SK-N-SH treated with all-trans-retinoic acid at 6 μM for 48 hours (cell line): ENCODE measurements around the gene COMMD8.
A peak's percentile ranks its signal among the peaks of the same experiment; 100 is the strongest.

ENCODE experiments used
- ATAC-seq: fragments of 200-7000 bp; cut with Tn5 transposase; 3 replicates; pipeline ENCODE4 v1.9.1; 2020; ENCODE audit warnings: mild to moderate bottlenecking, moderate library complexity
- ARNTL ChIP-seq: fragments of 450-650 bp; formaldehyde crosslinking; IDR thresholded peaks from 2 replicates; pipeline ENCODE4 v1.5.0; 2020; ENCODE audit warnings: low read depth, mild to moderate bottlenecking, moderate library complexity, borderline replicate concordance
- BACH2 ChIP-seq: fragments of 250-450 bp; sonication (Bioruptor Pico); IDR thresholded peaks from 2 replicates; pipeline ENCODE4 v1.9.0; 2021; ENCODE audit warnings: mild to moderate bottlenecking, borderline replicate concordance
- CREB5 ChIP-seq: fragments of 250-450 bp; sonication (Bioruptor Pico); IDR thresholded peaks from 2 replicates; pipeline ENCODE4 v1.5.1; 2020; ENCODE audit warnings: low read depth, mild to moderate bottlenecking, moderate library complexity
- CSDC2 ChIP-seq: fragments of 250-450 bp; sonication (Bioruptor Pico); IDR thresholded peaks from 2 replicates; pipeline ENCODE4 v1.5.0; 2020; ENCODE audit warnings: mild to moderate bottlenecking, moderate library complexity
- ESRRG ChIP-seq: fragments of 250-450 bp; sonication (Bioruptor Pico); IDR thresholded peaks from 2 replicates; pipeline ENCODE4 v1.6.1; 2021; ENCODE audit warnings: mild to moderate bottlenecking
- GLIS3 ChIP-seq: fragments of 250-450 bp; sonication (Bioruptor Pico); IDR thresholded peaks from 2 replicates; pipeline ENCODE4 v1.5.0; 2020; ENCODE audit warnings: mild to moderate bottlenecking, moderate library complexity
- ISL1 ChIP-seq: fragments of 250-450 bp; sonication (Bioruptor Pico); IDR thresholded peaks from 2 replicates; pipeline ENCODE4 v2.1.2; 2022; ENCODE audit warnings: mild to moderate bottlenecking, moderate library complexity
- OSR1 ChIP-seq: fragments of 250-450 bp; sonication (Bioruptor Pico); IDR thresholded peaks from 2 replicates; pipeline ENCODE4 v1.8.0; 2022; ENCODE audit warnings: moderate library complexity, mild to moderate bottlenecking, inconsistent platforms
- PPARA ChIP-seq: fragments of 250-450 bp; sonication (Bioruptor Pico); IDR thresholded peaks from 2 replicates; pipeline ENCODE4 v1.5.0; 2020; ENCODE audit warnings: mild to moderate bottlenecking, borderline replicate concordance
- RARB ChIP-seq: fragments of 250-450 bp; sonication (Bioruptor Pico); IDR thresholded peaks from 2 replicates; pipeline ENCODE4 v1.8.0; 2021; ENCODE audit warnings: mild to moderate bottlenecking, moderate library complexity
- SNAI2 ChIP-seq: fragments of 250-450 bp; sonication (Bioruptor Pico); IDR thresholded peaks from 2 replicates; pipeline ENCODE4 v1.5.0; 2020; ENCODE audit warnings: mild to moderate bottlenecking, moderate library complexity
- TCF4 ChIP-seq: fragments of 250-450 bp; sonication (Bioruptor Pico); IDR thresholded peaks from 2 replicates; pipeline ENCODE4 v1.8.0; 2021; ENCODE audit warnings: mild to moderate bottlenecking, moderate library complexity, borderline replicate concordance
- TOX ChIP-seq: fragments of 250-450 bp; sonication (Bioruptor Pico); IDR thresholded peaks from 2 replicates; pipeline ENCODE4 v1.8.0; 2021; ENCODE audit warnings: mild to moderate bottlenecking, moderate library complexity, borderline replicate concordance
- ZC3H10 ChIP-seq: fragments of 250-450 bp; sonication (Bioruptor Pico); IDR thresholded peaks from 2 replicates; pipeline ENCODE4 v1.5.1; 2021; ENCODE audit warnings: mild to moderate bottlenecking, moderate library complexity
- ZFP3 ChIP-seq: fragments of 250-450 bp; sonication (Bioruptor Pico); IDR thresholded peaks from 2 replicates; pipeline ENCODE4 v1.5.0; 2020; ENCODE audit warnings: mild to moderate bottlenecking, moderate library complexity
- ZNF565 ChIP-seq: fragments of 450-650 bp; formaldehyde crosslinking; conservative IDR thresholded peaks from 2 replicates; pipeline ENCODE4 v1.5.0; 2020; ENCODE audit warnings: low read depth, mild to moderate bottlenecking, moderate library complexity
- ZNF70 ChIP-seq: fragments of 450-650 bp; formaldehyde crosslinking; IDR thresholded peaks from 2 replicates; pipeline ENCODE4 v1.5.0; 2020; ENCODE audit warnings: mild to moderate bottlenecking, moderate library complexity
- ZNF8 ChIP-seq: fragments of 450-650 bp; formaldehyde crosslinking; IDR thresholded peaks from 2 replicates; pipeline ENCODE4 v1.5.0; 2020; ENCODE audit warnings: mild to moderate bottlenecking, moderate library complexity
- TF ChIP-seq, protein P1 (sequence below): fragments of 250-450 bp; sonication (Bioruptor Pico); IDR thresholded peaks from 2 replicates; pipeline ENCODE4 v1.5.1; 2021; ENCODE audit warnings: mild to moderate bottlenecking, moderate library complexity
- TF ChIP-seq, protein P2 (sequence below): fragments of 250-450 bp; sonication (Bioruptor Pico); IDR thresholded peaks from 2 replicates; pipeline ENCODE4 v1.8.0; 2020; ENCODE audit warnings: mild to moderate bottlenecking, moderate library complexity, borderline replicate concordance

The COMMD8 gene

GRCh38 chr4:47463235-47463956, at the start of gene COMMD8:
TSS of gene COMMD8 (minus strand) at chr4:47463702. CDS start at chr4:47463651, 51 bp downstream.
- peak; percentile 97 for ATAC-seq
- TF ChIP-seq CSDC2 (CRISPR knock-in tag) (no peak), ZNF565 (no peak), ARNTL (CRISPR knock-in tag) (peak; percentile 94)

GRCh38 chr4:47510506-47511143, 47.1 kb upstream of the COMMD8 start:
- ATAC-seq = peak; percentile 75
- peak; percentile 96 for TF ChIP-seq ISL1
- no peak for TF ChIP-seq CREB5 (CRISPR knock-in tag)

DNA sequence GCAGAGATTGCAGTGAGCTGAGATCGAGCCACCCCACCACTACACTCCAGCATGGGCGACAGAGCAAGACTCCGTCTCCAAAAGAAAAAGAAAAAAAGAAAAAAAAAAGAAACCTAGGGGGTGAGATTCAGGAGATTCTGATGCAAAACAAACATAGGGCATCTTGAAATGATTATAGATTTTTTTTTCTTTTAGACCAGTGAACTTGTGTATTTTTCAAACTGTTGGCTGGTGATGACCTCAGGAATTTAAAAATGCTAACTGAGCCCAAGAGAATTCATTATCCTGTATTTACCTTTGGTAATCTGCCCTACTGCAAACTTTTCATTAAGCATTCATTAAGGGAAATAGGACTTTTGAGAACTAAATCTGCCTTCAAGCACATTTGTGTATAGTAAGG, 42.2 kb upstream of the COMMD8 start:
- peak; percentile 18; the same call in 1 of the 3 replicates for ATAC-seq
- TF ChIP-seq ARNTL (CRISPR knock-in tag) (no peak), CSDC2 (CRISPR knock-in tag) (no peak)

- no peak for TF ChIP-seq RARB (CRISPR knock-in tag)
- no peak for TF ChIP-seq SNAI2 (CRISPR knock-in tag)
- no peak for TF ChIP-seq PPARA (CRISPR knock-in tag)
- no peak for TF ChIP-seq ZNF70 (CRISPR knock-in tag)
- no peak for ATAC-seq
Observed at GRCh38 chr4:47505147-47505546, 41.6 kb upstream of the COMMD8 start.

- ATAC-seq = no peak
- TF ChIP-seq ZFP3 = no peak
- TF ChIP-seq BACH2 = no peak
- TF ChIP-seq GLIS3 (CRISPR knock-in tag) = no peak
- no peak for TF ChIP-seq ZNF565
- TF ChIP-seq ARNTL (CRISPR knock-in tag) = no peak
Observed at GRCh38 chr4:47500776-47501175, 37.3 kb upstream of the COMMD8 start.

DNA sequence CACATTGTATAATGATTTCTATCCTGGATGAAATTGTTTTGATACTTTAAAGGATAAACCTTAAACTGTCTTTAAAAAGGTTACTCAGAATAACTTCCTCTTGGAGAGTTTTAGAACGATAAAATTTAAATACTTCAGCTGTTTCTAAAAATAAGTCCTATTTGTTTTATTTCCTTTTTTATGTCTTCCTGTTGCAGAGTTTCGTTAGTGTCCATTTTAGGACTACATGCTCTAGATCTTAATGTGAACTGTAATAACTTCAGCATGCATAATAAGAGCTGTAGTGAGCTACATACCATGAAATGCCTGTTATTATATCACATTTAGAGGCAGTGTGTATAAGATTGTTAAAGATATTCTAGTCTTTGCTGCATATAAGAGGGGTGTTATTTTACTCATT, 36.2 kb upstream of the COMMD8 start:
- ATAC-seq = no peak
- TF ChIP-seq OSR1 (CRISPR knock-in tag) (no peak), ARNTL (CRISPR knock-in tag) (no peak), ZFP3 (no peak), BACH2 (no peak), ESRRG (CRISPR knock-in tag) (no peak), TCF4 (CRISPR knock-in tag) (no peak), SNAI2 (CRISPR knock-in tag) (no peak), GLIS3 (CRISPR knock-in tag) (no peak), ISL1 (no peak), TOX (CRISPR knock-in tag) (no peak), ZNF70 (CRISPR knock-in tag) (no peak), ZNF8 (CRISPR knock-in tag) (no peak), ZC3H10 (CRISPR knock-in tag) (no peak), CREB5 (CRISPR knock-in tag) (no peak), PPARA (CRISPR knock-in tag) (no peak), ZNF565 (no peak), RARB (CRISPR knock-in tag) (no peak)
- TF ChIP-seq, protein P1, sequence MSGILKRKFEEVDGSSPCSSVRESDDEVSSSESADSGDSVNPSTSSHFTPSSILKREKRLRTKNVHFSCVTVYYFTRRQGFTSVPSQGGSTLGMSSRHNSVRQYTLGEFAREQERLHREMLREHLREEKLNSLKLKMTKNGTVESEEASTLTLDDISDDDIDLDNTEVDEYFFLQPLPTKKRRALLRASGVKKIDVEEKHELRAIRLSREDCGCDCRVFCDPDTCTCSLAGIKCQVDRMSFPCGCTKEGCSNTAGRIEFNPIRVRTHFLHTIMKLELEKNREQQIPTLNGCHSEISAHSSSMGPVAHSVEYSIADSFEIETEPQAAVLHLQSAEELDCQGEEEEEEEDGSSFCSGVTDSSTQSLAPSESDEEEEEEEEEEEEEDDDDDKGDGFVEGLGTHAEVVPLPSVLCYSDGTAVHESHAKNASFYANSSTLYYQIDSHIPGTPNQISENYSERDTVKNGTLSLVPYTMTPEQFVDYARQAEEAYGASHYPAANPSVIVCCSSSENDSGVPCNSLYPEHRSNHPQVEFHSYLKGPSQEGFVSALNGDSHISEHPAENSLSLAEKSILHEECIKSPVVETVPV (CRISPR knock-in tag) = no peak
- TF ChIP-seq, protein P2, sequence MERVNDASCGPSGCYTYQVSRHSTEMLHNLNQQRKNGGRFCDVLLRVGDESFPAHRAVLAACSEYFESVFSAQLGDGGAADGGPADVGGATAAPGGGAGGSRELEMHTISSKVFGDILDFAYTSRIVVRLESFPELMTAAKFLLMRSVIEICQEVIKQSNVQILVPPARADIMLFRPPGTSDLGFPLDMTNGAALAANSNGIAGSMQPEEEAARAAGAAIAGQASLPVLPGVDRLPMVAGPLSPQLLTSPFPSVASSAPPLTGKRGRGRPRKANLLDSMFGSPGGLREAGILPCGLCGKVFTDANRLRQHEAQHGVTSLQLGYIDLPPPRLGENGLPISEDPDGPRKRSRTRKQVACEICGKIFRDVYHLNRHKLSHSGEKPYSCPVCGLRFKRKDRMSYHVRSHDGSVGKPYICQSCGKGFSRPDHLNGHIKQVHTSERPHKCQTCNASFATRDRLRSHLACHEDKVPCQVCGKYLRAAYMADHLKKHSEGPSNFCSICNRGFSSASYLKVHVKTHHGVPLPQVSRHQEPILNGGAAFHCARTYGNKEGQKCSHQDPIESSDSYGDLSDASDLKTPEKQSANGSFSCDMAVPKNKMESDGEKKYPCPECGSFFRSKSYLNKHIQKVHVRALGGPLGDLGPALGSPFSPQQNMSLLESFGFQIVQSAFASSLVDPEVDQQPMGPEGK (CRISPR knock-in tag) = no peak
